ENCODE results near the gene FAM168B. TPM values are rescaled to one million over a fixed set of nuclear protein-coding genes. Genes with fewer than 3 reads are reported as not detected.

FAM168B gene
- total and polyA plus RNA-seq, 2 of the 13 experiments (the other 11 are each of a cell fraction or from before 2014, with no cell fraction given): 64.5 to 113 TPM

GRCh38 chr2:131093006-131093695, at the start of gene FAM168B (continued):
- no peak for TF ChIP-seq ZNF318 (CRISPR knock-in tag; IDR thresholded peaks at IDR 0.05)
- peak; percentile 24 for TF ChIP-seq POGK (CRISPR knock-in tag; conservative IDR thresholded peaks at IDR 0.05)
- peak; percentile 73 for TF ChIP-seq GABPA (IDR thresholded peaks at IDR 0.05; ENCODE audit: low read depth, low read length)
- TF ChIP-seq GABPA (CRISPR knock-in tag; IDR thresholded peaks at IDR 0.05; ENCODE audit: low read depth): 0 out of 2 replicates have a peak, but pooled peaks have one; percentile 37
- TF ChIP-seq ZBTB38 (CRISPR knock-in tag; IDR thresholded peaks at IDR 0.05): peak; percentile 73
- TF ChIP-seq ZNF577 (CRISPR knock-in tag; IDR thresholded peaks at IDR 0.05; ENCODE audit: borderline replicate concordance, low read depth): no peak
- TF ChIP-seq IRF9 (CRISPR knock-in tag; IDR thresholded peaks at IDR 0.05; ENCODE audit: borderline replicate concordance): peak; percentile 76; the same call in 1 of the 2 replicates
- peak; percentile 78; the same call in 1 of the 2 replicates for TF ChIP-seq MTERF4 (CRISPR knock-in tag; IDR thresholded peaks at IDR 0.05)
- TF ChIP-seq RARG (CRISPR knock-in tag; IDR thresholded peaks at IDR 0.05; ENCODE audit: low read depth): 0 out of 2 replicates have a peak, but pooled peaks have one; percentile 23
- TF ChIP-seq KDM5A (IDR thresholded peaks at IDR 0.05; ENCODE audit: borderline replicate concordance, low read length): peak; percentile 86
- no peak for TF ChIP-seq KAT2B (IDR thresholded peaks at IDR 0.05; ENCODE audit: borderline replicate concordance, low read depth, low read length)
- no peak for TF ChIP-seq ZSCAN20 (CRISPR knock-in tag; IDR thresholded peaks at IDR 0.05; ENCODE audit: borderline replicate concordance)
- no peak for TF ChIP-seq REXO4 (CRISPR knock-in tag; IDR thresholded peaks at IDR 0.05; ENCODE audit: borderline replicate concordance)
- peak; percentile 48 for TF ChIP-seq ZNF768 (CRISPR knock-in tag; IDR thresholded peaks at IDR 0.05)
- peak; percentile 21; the same call in 1 of the 2 replicates for TF ChIP-seq ETV5 (CRISPR knock-in tag; IDR thresholded peaks at IDR 0.05; ENCODE audit: borderline replicate concordance)
- TF ChIP-seq FOXA3 (CRISPR knock-in tag; IDR thresholded peaks at IDR 0.05): peak; percentile 4; the same call in 1 of the 2 replicates
- no peak for TF ChIP-seq SSRP1 (CRISPR knock-in tag; IDR thresholded peaks at IDR 0.05)

All from HepG2 (cell line).